A673 (cell line): ENCODE data around the gene HIBADH.
"Not testable (repeated sequence)": the region's sequence is repeated elsewhere in the genome, so short reads cannot be mapped to it uniquely, and the experiment has no call there.

ENCODE experiments used
- CTCF ChIP-seq: fragments of 300-800, 200-600 bp; sonication (generic); conservative IDR thresholded peaks from 2 replicates; pipeline ENCODE4 v1.5.1; 2017; ENCODE audit warnings: low read depth, mild to moderate bottlenecking, antibody characterized with exemption, low read length, moderate library complexity, mixed read lengths
- EZH2 ChIP-seq: fragments of 200-600 bp; sonication (generic); IDR thresholded peaks from 2 replicates; pipeline ENCODE4 v1.6.1; 2017; ENCODE audit warnings: borderline replicate concordance, low read depth, mild to moderate bottlenecking, mixed read lengths, antibody characterized with exemption, low read length; ENCODE audit not compliant: poor library complexity, severe bottlenecking

- not testable (repeated sequence) for TF ChIP-seq CTCF, EZH2
Observed at GRCh38 chr7:27639048-27639447, 23.6 kb downstream of the HIBADH start.
